ENCODE measurements around the gene PDZD4. TPM values are rescaled to one million over a fixed set of nuclear protein-coding genes. Genes with fewer than 3 reads are reported as not detected.
"Not testable (repeated sequence)": the region's sequence is repeated elsewhere in the genome, so short reads cannot be mapped to it uniquely, and the experiment has no call there.

The PDZD4 gene
- total RNA-seq, 1 experiment from 2014 or later = 0.33 TPM

DNA sequence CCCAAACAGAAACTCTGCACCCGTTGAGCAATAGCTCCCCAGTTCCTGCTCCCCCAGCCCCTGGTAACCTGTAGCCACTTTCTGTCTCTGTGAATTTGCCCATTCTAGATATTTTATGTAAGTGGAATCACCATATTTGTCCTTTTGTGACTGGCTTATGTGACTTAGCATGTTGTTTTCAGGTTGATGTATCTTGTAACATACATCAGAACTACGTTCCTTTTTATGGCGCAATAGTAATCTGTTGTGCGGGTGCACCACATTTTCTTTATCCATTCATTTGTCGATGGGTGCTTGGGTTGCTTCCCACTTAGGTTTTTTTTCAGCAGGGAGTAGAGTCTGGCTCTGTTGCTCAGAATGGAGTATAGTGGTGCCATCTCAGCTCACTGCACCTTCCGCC is 6.6 kb upstream of the PDZD4 start:
- no peak for DNase-seq (ENCODE audit: low spot score)

DNA sequence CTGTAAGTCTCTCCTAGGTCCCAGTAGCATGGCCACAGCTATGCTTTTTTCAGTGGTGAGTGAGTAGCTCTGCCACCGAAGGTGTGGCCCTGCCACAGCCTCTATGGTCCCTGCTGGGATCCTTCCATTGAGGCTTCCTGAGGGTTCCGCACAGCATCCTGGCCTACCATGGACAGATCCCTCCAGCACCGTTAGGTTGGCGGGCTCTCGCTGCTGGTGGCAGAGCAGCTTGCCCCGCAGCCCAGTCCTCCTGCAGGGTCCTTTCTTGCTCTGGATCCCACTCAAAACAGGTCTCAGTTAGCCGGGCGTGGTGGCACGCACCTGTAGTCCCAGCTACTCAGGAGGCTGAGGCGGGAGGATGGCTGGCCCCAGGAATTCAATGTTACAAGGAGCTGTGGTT is 2.4 kb upstream of the PDZD4 start:
- DNase-seq (ENCODE audit: low spot score) = no peak

DNA sequence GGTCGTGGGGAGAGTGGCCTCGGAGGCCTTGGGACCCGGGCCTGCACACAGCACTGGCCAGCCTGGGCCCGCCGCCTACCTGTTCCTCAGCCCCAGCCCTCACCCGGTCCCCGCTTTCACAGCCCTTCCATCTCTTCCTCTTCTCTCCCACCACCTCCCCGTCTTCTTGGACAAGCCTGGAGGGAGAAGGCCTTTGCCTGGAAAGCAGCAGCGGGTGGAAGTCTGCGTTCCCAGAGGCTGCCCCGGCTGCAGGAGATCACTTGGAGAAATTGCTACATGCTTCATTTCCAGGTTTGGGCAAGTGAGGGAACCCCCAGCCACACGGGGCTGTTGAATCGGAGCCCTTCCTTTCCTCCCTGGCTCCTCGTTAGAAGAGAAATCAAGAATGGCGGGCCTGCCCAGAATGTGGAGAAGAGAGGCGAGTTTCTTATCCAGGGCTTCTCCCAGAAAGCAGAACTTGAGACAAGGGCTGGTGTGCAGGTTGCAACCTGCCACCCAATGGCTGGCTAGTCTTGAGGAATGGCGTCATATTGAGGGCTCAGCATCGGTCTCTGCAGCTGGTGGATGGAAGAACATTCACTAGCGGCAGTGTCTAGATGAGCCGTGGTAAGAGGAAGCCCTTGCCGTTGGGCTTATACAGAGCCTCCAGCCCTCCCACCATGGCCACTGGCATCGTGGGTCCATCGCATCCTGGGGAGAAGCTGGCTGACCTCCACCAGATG is 1.2 kb upstream of the PDZD4 start:
- DNase-seq (ENCODE audit: low spot score) = no peak

DNA sequence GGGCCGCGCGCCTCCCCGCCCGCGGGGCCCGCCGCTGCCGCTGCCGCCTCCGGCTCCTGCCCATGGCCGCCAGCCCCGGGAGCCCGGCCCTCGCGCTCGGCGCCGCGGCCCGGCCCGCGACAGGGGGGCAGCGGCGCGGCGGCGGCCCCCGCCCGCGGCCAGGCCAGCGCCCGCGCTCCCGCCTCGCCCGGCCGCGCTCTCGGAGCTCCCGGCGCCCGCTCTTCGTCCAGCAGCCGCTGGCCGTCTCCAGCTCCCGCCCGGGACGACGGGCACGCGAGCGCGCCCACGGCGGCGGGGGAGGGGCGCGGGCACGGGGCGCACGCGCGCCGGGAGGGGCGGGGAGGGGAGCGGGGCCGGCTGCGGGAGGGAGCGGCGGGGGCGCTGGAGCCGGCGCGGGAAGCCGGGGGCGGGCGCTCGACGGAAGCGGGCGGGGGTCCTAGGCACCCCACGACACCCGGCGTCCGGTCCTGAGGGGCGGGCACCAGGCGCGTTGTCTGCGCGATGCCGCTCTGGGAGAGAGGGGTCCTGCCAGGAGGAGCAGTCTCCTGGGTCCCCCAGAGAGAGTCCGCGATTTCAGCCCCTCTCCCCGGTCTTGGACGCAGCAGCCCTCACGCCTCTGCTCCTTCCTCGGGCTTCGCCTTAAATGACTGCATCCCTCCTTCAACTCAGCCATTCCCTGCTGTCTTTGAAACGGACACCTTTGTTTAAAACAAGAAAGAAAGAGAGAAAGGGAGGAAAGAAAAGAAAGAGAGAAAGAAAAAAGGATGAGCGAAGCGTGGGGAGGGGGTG is 490 bp upstream of the PDZD4 start:
- DNase-seq (ENCODE audit: low spot score) = no peak

DNA sequence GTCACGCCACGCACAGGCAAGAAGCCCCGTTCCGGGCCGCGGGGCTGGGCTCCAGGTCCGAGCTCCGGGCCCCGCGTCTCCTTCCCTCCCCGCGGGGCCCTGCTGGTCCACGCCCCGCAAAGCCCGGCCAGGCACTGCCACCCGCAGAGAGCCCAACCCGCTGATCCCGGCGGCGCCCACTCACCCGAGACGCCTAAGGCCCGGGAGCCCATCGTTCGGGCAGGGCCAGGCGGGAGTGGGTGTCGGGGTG is 870 bp downstream of the PDZD4 start:
- no peak for DNase-seq (ENCODE audit: low spot score)

DNA sequence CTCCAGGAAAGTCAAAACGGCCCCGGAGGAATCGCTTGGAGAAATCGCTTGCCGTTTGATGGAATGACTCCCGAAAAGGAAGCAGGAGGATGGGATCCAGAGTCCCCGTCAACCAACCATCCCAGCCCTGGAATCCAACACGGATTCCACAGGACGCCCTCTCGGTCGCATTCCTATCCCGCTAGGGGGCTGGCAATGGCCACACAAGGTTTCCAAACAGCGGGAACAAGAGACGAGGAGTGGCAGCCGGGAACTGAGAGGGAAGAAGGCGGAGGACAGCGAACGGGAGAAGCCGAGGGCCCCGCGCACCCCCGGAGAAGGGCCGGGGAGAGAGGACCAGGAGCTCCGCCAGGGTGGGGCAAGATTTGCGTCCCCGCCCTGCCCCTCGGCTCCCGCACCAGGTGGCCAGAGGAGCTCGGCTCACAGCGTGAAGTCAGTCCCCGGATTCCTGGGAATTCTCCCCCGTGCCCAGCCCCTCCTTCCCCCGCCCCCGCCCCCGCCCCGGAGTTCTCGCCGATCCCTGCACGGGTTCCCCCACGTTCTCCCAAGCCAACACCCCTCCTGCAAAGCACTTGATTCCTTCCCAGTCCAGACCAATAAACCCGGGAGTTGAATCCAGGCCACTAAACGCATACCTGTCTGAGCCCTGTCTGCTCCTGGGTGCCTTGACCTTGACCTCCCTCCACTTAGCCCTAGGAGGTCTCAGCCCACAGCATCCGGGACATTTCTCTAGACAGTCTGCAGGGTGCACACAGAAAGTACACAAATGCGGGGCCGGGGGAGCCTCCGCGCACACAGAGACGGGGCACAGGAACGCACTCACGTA is 1.4 kb downstream of the PDZD4 start:
- no peak for DNase-seq (ENCODE audit: low spot score)

DNA sequence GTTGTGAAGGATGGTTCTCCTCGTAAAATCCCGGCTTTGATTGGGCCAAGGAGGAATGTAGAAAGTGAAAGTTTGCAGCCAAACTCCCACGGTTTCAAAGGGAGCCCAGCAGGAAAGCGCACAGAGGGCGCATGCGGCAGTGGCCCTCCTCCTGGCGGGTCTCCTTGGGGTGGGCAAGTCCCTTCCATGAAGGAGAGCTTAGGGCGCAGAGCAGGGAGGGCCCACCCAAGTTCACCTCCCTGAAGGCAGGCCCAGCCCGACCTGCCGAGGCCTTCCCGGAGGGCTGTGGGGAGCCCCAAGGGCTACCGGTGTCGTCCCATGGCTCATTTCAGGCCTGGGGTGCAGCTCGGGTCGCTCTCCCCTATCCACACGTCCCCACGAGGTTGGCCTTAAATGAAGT is 2.0 kb downstream of the PDZD4 start:
- no peak for DNase-seq (ENCODE audit: low spot score)

DNA sequence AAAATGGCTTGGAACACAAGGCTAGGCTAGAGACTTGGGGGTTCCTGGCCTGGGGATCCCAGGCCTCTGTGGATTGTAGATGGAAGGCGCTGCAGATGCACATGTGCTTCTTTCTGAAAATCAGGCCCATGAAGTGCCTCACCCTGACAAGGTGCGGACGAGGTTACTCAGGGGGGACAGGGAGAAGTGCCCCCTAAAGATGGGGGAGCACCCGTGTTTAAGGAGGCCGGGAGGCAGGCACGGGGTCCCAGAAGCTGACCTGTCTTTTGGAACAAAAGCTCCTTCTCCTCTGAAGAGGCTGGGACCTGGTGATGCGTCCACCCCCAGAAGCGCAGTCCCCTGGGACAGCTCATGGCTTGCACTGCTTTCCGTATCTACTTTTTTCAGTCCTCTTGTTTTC is 2.4 kb downstream of the PDZD4 start:
- no peak for DNase-seq (ENCODE audit: low spot score)

DNA sequence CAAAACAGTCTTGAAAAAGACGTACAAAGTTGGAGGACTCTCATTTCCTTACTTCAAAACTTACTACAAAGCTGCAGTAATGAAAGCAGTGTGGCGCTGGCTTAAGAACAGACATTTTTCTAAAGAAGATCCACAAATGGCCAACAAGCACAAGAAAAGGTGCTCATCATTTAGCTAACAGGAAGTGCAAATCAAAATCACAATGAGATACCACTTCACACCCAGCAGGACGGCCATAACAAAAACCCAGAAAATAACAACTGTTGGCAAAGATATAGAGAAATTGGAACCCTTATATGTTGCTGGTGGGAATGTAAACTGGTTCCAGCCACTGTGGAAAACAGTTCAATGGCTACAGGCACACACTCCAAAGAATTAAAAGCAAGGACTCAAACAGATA is 3.3 kb downstream of the PDZD4 start:
- DNase-seq (ENCODE audit: low spot score) = no peak

DNA sequence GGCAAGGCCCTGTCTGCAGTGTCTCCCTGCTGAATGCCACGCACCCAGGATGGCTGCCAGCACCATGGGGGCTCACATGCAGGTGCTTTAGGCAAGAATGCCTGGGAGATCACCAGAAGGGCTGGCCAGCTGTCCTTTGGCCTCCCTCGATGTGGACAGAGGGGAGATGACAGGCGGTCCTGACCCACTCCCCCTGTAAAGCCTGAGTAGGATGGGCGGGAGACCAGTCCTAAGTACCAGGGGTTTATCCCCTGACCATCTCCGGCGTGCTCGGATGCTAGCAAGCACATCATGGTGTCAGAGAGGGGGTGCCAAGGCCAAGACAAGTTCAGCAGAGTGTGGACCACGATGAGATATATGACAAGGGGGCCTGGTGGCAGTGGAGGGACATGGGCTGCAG is 5.3 kb downstream of the PDZD4 start:
- no peak for DNase-seq (ENCODE audit: low spot score)

DNA sequence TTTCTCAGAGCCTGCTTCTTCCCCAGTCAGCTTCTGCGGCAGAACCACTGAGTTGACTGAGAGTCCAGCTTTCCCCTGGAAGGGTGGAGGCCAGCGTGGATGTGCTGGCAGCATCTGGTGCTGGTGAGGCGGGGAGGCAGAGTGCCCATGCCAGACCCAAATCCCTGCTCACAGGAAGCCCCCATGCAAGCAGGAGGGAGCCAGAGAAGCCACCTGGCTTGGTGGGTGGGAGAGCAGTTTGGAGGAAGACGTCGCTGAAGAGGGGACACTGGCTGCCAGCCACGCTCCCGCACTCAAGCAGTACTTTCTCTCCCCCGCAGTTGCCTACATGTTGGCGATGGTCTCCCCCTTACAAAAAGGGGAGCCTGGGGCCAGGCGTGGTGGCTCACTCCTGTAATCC is 6.0 kb downstream of the PDZD4 start:
- no peak for DNase-seq (ENCODE audit: low spot score)

DNA sequence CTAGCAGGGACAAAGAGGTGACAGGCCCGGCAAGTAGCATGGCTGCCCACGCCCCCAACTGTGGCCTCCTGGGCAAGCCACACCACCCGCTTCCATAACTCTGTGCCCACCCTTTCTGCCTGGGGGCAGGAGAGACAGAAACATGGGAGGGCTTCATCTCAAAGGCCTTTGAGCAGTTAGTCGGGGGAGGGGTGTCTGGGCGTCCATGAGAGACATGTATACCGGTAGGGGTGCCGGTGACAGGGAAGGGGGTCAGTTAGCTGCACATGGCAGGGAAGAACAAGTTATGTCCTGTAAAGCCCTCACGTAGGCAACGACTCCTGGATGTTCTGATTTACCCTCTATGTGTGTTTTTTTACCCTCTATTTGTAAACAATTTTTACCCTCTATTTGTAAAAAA is 9.3 kb downstream of the PDZD4 start:
- no peak for DNase-seq (ENCODE audit: low spot score)

DNA sequence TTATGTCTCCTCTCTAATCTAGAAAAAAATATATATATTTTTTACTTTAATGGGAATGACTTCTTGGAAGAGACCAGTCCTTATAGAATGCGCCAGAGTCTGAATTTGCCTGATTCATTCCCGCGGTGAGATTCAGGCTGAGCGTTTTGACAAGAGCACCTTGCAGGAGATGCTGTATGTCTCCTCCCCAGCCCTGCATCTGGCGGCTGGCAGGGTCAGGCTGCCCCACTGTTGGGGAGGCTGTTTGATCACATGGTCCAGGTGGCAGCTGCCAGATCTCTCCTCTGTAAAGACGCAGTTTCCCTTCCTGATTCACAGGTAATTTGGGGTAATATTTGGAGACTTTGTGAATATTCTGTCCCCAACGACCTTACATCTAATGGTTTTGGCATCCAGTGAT is 9.7 kb downstream of the PDZD4 start:
- no peak for DNase-seq (ENCODE audit: low spot score)

DNA sequence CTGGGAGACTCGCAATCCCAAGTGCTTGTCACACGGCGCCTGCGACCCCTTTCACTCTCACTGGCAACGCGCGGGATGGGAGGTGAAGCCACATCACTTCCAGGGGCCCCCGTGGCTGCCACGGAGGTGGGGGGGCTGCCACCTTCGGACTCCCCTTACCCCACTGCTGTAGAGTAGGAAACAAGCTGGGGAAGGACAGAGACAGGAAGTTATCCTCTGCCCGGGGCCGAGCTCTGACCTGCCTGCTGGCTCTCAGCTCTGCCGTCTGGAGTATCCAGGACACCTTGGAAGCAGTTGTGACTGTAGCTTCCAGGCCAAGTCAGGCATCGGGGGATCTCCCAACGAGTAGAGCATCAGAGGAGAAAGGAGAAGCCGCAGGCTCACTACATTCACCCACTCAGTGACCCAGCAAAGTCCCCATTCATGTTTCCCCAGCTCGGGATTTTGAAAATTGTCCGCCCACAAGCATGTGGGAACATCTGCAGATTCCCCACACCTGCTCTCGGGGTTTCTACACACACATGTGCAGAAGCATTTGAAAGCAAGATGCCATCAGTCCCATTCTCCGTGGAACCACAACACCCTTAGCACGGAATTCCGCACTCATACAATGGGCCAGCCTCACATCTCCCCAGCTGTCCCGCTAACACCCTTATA is 10.8 kb downstream of the PDZD4 start:
- DNase-seq (ENCODE audit: low spot score) = no peak

DNA sequence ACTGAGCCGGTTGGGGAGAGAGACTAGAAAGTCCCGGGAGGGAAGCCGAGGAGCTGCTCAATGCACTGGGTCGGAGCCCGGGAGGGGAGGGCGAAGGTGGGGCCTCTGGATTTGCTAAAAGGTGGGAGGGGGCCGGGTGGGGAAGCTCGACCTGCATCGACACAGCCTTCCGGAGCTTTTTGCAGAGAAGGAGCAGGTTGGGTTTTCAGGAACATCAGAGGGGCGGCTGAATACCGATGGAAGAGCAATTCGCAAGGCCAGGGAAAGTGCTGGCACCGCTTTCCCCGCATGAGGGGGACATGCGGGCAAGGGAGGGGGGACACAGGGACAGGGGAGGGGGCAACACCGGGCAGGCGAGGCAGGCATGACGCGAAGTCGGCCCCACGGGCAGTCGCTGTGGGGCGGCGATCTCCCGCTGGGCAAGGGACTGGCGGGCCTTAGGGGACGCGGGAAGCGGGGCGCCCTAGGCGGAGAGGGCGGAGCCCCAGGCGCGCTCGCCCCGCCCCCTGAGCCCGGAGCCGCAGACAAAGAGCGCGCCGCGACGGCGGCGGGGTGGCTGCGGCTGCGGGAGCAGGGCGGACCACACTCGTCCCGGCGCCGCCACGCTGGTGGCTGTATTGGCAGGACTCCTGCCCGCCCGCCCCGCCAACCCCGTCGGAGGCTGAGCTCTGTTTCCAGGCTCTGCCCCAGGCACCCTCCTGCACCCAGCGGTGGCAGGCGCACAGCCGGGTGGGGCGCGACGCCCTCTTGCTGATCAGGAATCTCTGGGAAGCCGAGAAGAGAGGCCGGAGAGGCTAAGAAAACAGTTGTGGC is 11.6 kb downstream of the PDZD4 start:
- no peak for DNase-seq (ENCODE audit: low spot score)

DNA sequence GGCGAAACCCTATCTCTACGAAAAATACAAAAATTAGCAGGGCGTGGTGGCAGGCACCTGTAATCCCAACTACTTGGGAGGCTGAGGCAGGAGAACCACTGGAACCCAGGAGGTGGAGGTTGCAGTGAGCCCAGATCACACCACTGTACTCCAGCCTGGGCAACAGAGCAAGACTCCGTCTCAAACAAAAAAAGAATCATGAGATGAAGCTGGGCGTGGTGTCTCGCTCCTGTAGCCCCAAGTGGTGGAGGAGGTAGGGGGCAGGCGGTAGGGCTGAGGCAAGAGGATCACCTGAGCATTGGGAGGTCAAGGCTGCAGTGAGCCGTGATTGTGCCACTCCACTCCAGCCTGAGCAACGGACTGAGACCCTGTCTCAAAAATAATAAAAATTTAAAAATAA is 12.3 kb downstream of the PDZD4 start:
- not testable (repeated sequence) for DNase-seq (ENCODE audit: low spot score)

DNA sequence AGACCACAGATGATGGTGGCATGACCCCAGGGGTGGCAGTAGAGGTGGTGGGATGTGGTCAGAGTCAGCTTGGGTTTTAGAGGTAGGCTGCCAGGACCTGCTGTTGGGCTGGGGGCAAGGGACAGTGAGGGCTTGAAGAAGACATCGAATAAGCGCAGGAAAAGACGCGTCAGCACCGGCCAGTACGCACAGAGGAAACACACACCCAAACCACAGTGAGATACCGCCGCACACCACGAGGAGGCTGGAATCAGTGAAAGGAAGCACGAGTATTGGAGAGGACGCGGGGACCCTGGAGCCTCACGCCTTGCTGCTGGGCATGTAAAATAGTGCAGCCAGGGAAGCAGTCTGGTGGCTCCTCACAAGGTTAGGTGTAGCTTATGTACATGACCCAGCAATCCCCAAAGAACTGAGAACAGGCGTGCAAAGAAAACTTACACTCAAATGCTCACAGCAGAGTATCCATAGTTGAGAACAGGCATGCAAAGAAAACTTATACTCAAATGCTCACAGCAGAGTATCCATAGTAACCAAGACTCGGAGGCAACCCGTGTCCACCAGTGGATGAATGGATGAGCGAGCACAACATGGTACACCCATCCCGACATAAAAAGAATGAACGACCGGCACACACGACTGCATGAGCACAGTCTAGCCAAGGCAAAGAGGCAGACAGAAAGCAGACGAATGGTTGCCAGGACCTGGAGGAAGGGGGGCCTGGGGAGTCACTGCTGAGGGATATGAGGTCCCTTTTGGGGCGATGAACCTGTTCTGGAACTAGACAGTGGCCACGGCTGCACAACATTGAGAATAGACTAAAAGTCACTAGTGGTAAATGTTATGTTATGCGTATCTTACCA is 13.3 kb downstream of the PDZD4 start:
- DNase-seq (ENCODE audit: low spot score) = no peak

DNA sequence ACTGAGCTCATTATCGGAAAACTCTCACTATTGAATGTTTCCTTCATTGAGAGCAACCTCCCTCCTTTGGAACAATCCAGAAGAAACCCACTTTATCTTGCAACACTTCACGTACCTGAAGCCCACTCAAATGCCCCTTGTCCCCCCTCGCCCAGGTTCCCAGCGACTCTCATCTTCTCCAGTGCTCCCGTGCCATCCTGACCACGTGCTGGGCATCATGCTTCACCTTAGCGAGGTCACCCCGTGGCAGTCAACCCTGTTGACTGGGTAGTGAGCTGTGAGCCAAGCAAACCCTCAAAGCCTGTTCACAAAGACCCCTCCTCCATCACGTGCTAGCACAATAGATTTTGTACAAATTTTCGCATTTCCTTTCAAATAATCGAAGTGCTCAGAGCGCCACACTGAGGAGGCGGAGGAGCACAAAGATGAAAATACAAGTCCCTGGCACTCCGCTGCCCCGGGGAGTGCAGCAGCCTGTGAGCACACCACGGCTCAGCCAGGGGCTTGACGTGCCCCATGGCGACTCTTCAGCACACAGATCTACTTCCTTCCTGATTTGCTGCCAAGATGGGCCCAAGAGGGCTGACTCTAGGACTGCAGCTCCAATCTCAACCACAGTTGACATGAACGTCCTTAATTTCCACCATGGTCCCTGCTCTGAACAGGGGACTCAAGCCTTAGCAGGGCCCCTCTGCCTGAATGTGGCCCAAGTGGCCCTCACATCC is 15.6 kb downstream of the PDZD4 start:
- no peak for DNase-seq (ENCODE audit: low spot score)

DNA sequence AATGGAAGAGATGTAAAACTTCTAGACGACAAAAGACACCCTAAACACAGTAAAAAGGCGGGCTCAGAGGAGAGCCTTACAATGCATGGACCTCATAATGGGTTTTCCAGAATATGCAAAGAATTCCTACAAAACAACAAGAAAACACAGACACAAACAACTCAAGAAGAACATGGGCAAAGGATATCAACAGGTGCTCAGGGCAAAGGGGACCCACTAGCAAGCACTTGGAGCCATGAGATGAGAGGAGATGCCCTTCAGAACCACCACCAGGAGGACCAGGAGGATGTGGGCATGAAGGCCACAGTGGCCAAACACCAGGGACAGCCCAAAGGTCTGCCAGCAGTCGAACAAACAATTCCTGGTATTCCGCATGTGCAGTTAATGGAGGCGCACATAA is 17.2 kb downstream of the PDZD4 start:
- DNase-seq (ENCODE audit: low spot score) = no peak

DNA sequence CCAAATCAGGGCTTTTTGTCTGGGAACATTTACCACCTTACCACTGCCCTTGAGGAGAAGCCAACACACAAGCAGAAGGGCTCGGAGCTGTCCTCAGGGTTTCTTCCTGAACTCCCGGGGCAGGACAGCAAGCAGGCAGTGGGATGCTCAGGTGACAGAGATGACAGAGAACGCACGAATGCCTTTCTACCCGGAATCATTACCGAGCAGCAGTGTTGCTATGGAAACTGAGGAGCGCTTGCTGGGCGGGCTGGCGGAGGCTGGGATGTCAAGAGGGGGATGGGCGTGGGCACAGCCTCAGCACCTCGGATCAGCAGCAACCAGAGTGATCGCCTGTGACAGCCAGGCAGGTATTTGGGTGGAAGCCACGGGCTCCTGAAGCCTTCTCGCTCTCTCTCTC is 18.1 kb downstream of the PDZD4 start:
- DNase-seq (ENCODE audit: low spot score) = no peak
